Upper lobe of left lung (tissue), 4 donors: ENCODE results near the gene PLXNB1.

Source experiments
- EP300 ChIP-seq, 4 donors: sonication (generic); formaldehyde crosslinking; IDR thresholded peaks; one replicate each; pipeline ENCODE4 v1.5.1; 2017; ENCODE audit warnings: antibody characterized with exemption in 4 of 4, control low read depth in 2 of 4
- POLR2AphosphoS5 ChIP-seq, 2 donors: sonication (generic); formaldehyde crosslinking; IDR thresholded peaks; one replicate each; pipeline ENCODE4 v1.5.1; 2017; ENCODE audit warnings: antibody characterized with exemption in 2 of 2
- TF ChIP-seq, protein P1 (sequence below), 6 experiments: fragments of 450-650 bp in 4 of 6; fragments of 200-600 bp in 2 of 6; sonication (generic) in 2 of 6; IDR thresholded peaks; one replicate each; pipeline ENCODE4 v1.5.1; 2016 to 2019; ENCODE audit warnings: antibody characterized with exemption in 6 of 6

DNA sequence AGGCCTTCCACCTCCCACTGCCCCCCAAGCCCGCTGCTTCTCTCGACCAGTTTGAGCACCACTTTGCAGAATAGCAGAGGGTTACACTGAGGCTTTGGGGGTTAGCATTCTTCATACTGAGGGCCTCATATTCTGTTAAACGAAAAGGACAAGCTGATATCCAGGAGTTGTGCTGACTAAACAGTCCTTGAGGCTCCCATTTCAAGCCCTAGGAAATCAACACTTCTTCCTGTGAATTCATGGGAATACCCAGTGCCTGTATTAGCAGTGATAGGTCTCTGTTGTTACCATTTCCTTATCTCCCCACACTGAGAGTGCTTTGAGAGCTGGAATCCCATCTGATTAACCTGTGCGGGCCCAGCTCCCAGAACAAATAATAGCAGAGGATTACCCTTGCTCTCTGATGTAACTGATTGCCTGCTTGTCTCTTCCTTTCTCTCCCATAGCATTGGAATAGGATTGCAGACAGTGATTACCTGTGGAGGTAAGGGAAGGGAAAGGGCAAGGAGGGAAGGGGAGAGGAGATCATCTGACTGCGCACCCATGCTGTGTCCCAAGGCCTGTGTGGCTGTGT, 56.9 kb downstream of the PLXNB1 start:
- TF ChIP-seq, protein P1, sequence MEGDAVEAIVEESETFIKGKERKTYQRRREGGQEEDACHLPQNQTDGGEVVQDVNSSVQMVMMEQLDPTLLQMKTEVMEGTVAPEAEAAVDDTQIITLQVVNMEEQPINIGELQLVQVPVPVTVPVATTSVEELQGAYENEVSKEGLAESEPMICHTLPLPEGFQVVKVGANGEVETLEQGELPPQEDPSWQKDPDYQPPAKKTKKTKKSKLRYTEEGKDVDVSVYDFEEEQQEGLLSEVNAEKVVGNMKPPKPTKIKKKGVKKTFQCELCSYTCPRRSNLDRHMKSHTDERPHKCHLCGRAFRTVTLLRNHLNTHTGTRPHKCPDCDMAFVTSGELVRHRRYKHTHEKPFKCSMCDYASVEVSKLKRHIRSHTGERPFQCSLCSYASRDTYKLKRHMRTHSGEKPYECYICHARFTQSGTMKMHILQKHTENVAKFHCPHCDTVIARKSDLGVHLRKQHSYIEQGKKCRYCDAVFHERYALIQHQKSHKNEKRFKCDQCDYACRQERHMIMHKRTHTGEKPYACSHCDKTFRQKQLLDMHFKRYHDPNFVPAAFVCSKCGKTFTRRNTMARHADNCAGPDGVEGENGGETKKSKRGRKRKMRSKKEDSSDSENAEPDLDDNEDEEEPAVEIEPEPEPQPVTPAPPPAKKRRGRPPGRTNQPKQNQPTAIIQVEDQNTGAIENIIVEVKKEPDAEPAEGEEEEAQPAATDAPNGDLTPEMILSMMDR (IDR thresholded peaks at IDR 0.05) = no peak
- TF ChIP-seq POLR2AphosphoS5 (IDR thresholded peaks at IDR 0.05) (no peak), EP300 (IDR thresholded peaks at IDR 0.05) (no peak)
